GM12878 (cell line): ENCODE results near the gene CAB39. TPM values are rescaled to one million over a fixed set of nuclear protein-coding genes. Genes with fewer than 3 reads are reported as not detected.

Experiments
- BHLHE40 ChIP-seq, 2 experiments: fragments of 450-650 bp in 1 of 2; IDR thresholded peaks; 2 replicates each; pipeline ENCODE4 v1.6.1; 2011 to 2017; ENCODE audit warnings: low read depth in 2 of 2, borderline replicate concordance in 1 of 2, improper control_type of control experiment in 1 of 2, low read length in 1 of 2, mild to moderate bottlenecking in 1 of 2
- BMI1 ChIP-seq: fragments of 450-650 bp; IDR thresholded peaks from 2 replicates; pipeline ENCODE4 v1.6.1; 2016; ENCODE audit warnings: mild to moderate bottlenecking, moderate library complexity, borderline replicate concordance
- CREB1 ChIP-seq: IDR thresholded peaks from 2 replicates; pipeline ENCODE4 v1.6.1; 2012; ENCODE audit warnings: low read depth, mild to moderate bottlenecking, inconsistent platforms
- CREM ChIP-seq: IDR thresholded peaks from 2 replicates; pipeline ENCODE4 v1.6.1; 2014; ENCODE audit warnings: antibody characterized with exemption, low read depth
- EED ChIP-seq: sonication (generic); IDR thresholded peaks from 2 replicates; pipeline ENCODE4 v1.6.1; 2016; ENCODE audit warnings: antibody characterized with exemption, low read depth
- IKZF1 ChIP-seq: fragments of 450-650 bp; conservative IDR thresholded peaks from 2 replicates; pipeline ENCODE4 v1.6.1; 2017; ENCODE audit warnings: antibody characterized with exemption, mild to moderate bottlenecking
- NFIC ChIP-seq: IDR thresholded peaks from 2 replicates; pipeline ENCODE4 v1.6.1; 2012; ENCODE audit warnings: low read depth, mild to moderate bottlenecking, inconsistent platforms, low read length, moderate library complexity
- NFYB ChIP-seq: IDR thresholded peaks from 2 replicates; pipeline ENCODE4 v1.6.1; 2011; ENCODE audit warnings: low read depth, mild to moderate bottlenecking, low read length, improper control_type of control experiment, moderate library complexity; ENCODE audit not compliant: insufficient read depth
- RAD21 ChIP-seq: IDR thresholded peaks from 2 replicates; pipeline ENCODE4 v1.6.1; 2011; ENCODE audit warnings: mild to moderate bottlenecking, low read depth, low read length, moderate library complexity; ENCODE audit not compliant: insufficient read depth
- RB1 ChIP-seq: fragments of 450-650 bp; formaldehyde crosslinking; IDR thresholded peaks from 2 replicates; pipeline ENCODE4 v1.6.1; 2017; ENCODE audit warnings: mild to moderate bottlenecking, borderline replicate concordance
- RCOR1 ChIP-seq: conservative IDR thresholded peaks from 2 replicates; pipeline ENCODE4 v1.6.1; 2012; ENCODE audit warnings: low read depth, low read length, improper control_type of control experiment
- SIX5 ChIP-seq: IDR thresholded peaks from 2 replicates; pipeline ENCODE4 v1.6.1; 2011; ENCODE audit warnings: mild to moderate bottlenecking, low read depth, low read length, moderate library complexity; ENCODE audit not compliant: severe bottlenecking
- SMC3 ChIP-seq: IDR thresholded peaks from 2 replicates; pipeline ENCODE4 v1.6.1; 2011; ENCODE audit warnings: low read length, improper control_type of control experiment, borderline replicate concordance
- polyA plus RNA-seq, 11 experiments: library from polyadenylated mRNA; depleted of rRNA in 4 of 11; unstranded in 6 of 11; stranded (reverse) in 5 of 11; fragments of >200 nt; fragmentation: Nextera tagmentation in 4 of 11; fragmentation: Illumina TruSeq in 1 of 11; extraction: Ambion mirVana in 4 of 11; extraction: Trizol in 1 of 11; gene quantifications; 1 replicate in 1 of 11; 2 replicates in 10 of 11; pipeline versions ENCODE4 v1.2.1 to v1.2.3, GENCODE V29; 2011 to 2016; ENCODE audit warnings: inconsistent platforms in 2 of 11, missing spikeins in 2 of 11, low read depth in 1 of 11
- total RNA-seq, 4 experiments: library from RNA; depleted of rRNA in 3 of 4; stranded (reverse); fragments of >200 nt in 3 of 4; fragmentation: Illumina TruSeq in 1 of 4; extraction: Trizol in 1 of 4; gene quantifications; 2 replicates each; pipeline versions ENCODE4 v1.2.1 to v1.2.3, GENCODE V29; 2013 to 2021
- TF ChIP-seq, protein P1 (sequence below): IDR thresholded peaks from 2 replicates; pipeline ENCODE4 v1.6.1; 2012; ENCODE audit warnings: mild to moderate bottlenecking, low read depth, low read length
- TF ChIP-seq, protein P2 (sequence below): fragments of 450-650 bp; formaldehyde crosslinking; IDR thresholded peaks from 2 replicates; pipeline ENCODE4 v1.4.0; 2022; ENCODE audit warnings: mild to moderate bottlenecking, moderate library complexity
- TF ChIP-seq, protein P3 (sequence below): fragments of 450-650 bp; IDR thresholded peaks from 2 replicates; pipeline ENCODE4 v1.6.1; 2017; ENCODE audit warnings: mild to moderate bottlenecking, moderate library complexity
- TF ChIP-seq, protein P4 (sequence below): fragments of 450-650 bp; IDR thresholded peaks from 2 replicates; pipeline ENCODE4 v1.6.1; 2016; ENCODE audit warnings: mild to moderate bottlenecking

Gene CAB39
- total and polyA plus RNA-seq, 10 of the 15 experiments (the other 5 are each of a cell fraction or from before 2014, with no cell fraction given), result 13.3 to 129 (median 62.9) TPM

DNA sequence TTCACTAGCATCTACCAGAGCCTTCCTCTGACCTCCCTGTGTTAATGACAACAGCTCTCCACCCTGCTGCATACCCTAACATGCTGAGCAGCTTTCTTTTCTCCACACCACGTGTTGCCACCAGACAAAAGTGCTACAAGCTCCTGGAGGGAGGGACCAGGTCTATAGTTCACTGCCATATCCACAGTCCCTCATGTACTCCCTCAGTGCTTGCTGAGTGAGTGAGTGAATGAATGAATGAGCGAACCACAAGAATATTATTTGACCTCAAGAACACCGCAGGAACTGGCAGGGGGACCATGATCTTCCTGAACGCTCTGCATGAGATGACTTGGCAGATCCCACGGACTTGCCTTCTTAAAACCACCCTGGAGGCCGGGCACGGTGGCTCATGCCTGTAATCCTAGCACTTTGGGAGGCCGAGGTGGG is 47.4 kb upstream of the CAB39 start (continued):
- TF ChIP-seq BMI1 (no peak), SMC3 (no peak), EED (peak; percentile 10; the same call in 1 of the 2 replicates), CREB1 (no peak), NFYB (no peak), RB1 (no peak), RAD21 (no peak), SIX5 (no peak), CREM (no peak), IKZF1 (no peak), BHLHE40 (IDR thresholded peaks at IDR 0.05; ENCODE audit: borderline replicate concordance in 1 of 2, low read depth in 2 of 2, low read length in 1 of 2) (peak in 1 of 2 experiments; percentile 61; a peak in 2 of 4 replicates), NFIC (no peak), RCOR1 (no peak)
- TF ChIP-seq, protein P1, sequence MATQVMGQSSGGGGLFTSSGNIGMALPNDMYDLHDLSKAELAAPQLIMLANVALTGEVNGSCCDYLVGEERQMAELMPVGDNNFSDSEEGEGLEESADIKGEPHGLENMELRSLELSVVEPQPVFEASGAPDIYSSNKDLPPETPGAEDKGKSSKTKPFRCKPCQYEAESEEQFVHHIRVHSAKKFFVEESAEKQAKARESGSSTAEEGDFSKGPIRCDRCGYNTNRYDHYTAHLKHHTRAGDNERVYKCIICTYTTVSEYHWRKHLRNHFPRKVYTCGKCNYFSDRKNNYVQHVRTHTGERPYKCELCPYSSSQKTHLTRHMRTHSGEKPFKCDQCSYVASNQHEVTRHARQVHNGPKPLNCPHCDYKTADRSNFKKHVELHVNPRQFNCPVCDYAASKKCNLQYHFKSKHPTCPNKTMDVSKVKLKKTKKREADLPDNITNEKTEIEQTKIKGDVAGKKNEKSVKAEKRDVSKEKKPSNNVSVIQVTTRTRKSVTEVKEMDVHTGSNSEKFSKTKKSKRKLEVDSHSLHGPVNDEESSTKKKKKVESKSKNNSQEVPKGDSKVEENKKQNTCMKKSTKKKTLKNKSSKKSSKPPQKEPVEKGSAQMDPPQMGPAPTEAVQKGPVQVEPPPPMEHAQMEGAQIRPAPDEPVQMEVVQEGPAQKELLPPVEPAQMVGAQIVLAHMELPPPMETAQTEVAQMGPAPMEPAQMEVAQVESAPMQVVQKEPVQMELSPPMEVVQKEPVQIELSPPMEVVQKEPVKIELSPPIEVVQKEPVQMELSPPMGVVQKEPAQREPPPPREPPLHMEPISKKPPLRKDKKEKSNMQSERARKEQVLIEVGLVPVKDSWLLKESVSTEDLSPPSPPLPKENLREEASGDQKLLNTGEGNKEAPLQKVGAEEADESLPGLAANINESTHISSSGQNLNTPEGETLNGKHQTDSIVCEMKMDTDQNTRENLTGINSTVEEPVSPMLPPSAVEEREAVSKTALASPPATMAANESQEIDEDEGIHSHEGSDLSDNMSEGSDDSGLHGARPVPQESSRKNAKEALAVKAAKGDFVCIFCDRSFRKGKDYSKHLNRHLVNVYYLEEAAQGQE, result no peak
- TF ChIP-seq, protein P2, sequence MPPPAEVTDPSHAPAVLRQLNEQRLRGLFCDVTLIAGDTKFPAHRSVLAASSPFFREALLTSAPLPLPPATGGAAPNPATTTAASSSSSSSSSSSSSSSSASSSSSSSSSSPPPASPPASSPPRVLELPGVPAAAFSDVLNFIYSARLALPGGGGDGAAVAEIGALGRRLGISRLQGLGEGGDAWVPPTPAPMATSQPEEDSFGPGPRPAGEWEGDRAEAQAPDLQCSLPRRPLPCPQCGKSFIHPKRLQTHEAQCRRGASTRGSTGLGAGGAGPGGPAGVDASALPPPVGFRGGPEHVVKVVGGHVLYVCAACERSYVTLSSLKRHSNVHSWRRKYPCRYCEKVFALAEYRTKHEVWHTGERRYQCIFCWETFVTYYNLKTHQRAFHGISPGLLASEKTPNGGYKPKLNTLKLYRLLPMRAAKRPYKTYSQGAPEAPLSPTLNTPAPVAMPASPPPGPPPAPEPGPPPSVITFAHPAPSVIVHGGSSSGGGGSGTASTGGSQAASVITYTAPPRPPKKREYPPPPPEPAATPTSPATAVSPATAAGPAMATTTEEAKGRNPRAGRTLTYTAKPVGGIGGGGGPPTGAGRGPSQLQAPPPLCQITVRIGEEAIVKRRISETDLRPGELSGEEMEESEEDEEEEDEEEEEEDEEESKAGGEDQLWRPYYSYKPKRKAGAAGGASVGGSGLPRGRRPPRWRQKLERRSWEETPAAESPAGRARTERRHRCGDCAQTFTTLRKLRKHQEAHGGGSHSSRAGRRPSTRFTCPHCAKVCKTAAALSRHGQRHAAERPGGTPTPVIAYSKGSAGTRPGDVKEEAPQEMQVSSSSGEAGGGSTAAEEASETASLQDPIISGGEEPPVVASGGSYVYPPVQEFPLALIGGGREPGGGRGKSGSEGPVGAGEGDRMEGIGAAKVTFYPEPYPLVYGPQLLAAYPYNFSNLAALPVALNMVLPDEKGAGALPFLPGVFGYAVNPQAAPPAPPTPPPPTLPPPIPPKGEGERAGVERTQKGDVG, result no peak
- TF ChIP-seq, protein P3, sequence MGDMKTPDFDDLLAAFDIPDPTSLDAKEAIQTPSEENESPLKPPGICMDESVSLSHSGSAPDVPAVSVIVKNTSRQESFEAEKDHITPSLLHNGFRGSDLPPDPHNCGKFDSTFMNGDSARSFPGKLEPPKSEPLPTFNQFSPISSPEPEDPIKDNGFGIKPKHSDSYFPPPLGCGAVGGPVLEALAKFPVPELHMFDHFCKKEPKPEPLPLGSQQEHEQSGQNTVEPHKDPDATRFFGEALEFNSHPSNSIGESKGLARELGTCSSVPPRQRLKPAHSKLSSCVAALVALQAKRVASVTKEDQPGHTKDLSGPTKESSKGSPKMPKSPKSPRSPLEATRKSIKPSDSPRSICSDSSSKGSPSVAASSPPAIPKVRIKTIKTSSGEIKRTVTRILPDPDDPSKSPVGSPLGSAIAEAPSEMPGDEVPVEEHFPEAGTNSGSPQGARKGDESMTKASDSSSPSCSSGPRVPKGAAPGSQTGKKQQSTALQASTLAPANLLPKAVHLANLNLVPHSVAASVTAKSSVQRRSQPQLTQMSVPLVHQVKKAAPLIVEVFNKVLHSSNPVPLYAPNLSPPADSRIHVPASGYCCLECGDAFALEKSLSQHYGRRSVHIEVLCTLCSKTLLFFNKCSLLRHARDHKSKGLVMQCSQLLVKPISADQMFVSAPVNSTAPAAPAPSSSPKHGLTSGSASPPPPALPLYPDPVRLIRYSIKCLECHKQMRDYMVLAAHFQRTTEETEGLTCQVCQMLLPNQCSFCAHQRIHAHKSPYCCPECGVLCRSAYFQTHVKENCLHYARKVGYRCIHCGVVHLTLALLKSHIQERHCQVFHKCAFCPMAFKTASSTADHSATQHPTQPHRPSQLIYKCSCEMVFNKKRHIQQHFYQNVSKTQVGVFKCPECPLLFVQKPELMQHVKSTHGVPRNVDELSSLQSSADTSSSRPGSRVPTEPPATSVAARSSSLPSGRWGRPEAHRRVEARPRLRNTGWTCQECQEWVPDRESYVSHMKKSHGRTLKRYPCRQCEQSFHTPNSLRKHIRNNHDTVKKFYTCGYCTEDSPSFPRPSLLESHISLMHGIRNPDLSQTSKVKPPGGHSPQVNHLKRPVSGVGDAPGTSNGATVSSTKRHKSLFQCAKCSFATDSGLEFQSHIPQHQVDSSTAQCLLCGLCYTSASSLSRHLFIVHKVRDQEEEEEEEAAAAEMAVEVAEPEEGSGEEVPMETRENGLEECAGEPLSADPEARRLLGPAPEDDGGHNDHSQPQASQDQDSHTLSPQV, result no peak
- TF ChIP-seq, protein P4, sequence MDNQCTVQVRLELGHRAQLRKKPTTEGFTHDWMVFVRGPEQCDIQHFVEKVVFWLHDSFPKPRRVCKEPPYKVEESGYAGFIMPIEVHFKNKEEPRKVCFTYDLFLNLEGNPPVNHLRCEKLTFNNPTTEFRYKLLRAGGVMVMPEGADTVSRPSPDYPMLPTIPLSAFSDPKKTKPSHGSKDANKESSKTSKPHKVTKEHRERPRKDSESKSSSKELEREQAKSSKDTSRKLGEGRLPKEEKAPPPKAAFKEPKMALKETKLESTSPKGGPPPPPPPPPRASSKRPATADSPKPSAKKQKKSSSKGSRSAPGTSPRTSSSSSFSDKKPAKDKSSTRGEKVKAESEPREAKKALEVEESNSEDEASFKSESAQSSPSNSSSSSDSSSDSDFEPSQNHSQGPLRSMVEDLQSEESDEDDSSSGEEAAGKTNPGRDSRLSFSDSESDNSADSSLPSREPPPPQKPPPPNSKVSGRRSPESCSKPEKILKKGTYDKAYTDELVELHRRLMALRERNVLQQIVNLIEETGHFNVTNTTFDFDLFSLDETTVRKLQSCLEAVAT, result no peak
